ENCODE measurements around the gene SFTPB.

Gene SFTPB

GRCh38 chr2:85682378-85682777, 14.4 kb upstream of the SFTPB start:
- POLR2A ChIA-PET, result interaction anchor here (1.3 kb wide), 1 partner anchor 66 kb away, joined by 3 read pairs; the partner anchor contains the start of gene USP39
- no peak for DNase-seq (ENCODE audit: extremely low spot score)
- TF ChIP-seq SP1 (IDR thresholded peaks at IDR 0.05) (no peak), FOXK2 (IDR thresholded peaks at IDR 0.05) (no peak), PKNOX1 (IDR thresholded peaks at IDR 0.05) (no peak), SUZ12 (IDR thresholded peaks at IDR 0.05) (no peak), NFRKB (IDR thresholded peaks at IDR 0.05) (no peak), L3MBTL2 (conservative IDR thresholded peaks at IDR 0.05) (no peak), BHLHE40 (IDR thresholded peaks at IDR 0.05; ENCODE audit: borderline replicate concordance) (no peak), TARDBP (IDR thresholded peaks at IDR 0.05) (no peak), ZNF384 (IDR thresholded peaks at IDR 0.05) (no peak), FOXA1 (IDR thresholded peaks at IDR 0.05) (no peak), CTBP1 (IDR thresholded peaks at IDR 0.05; ENCODE audit: borderline replicate concordance) (no peak), FOXM1 (IDR thresholded peaks at IDR 0.05; ENCODE audit: borderline replicate concordance) (no peak), HDGF (IDR thresholded peaks at IDR 0.05; ENCODE audit: borderline replicate concordance) (no peak), ELF4 (IDR thresholded peaks at IDR 0.05) (no peak), ARNT (IDR thresholded peaks at IDR 0.05) (no peak), LEF1 (IDR thresholded peaks at IDR 0.05; ENCODE audit: borderline replicate concordance) (no peak)
- CTCF ChIA-PET, result no interaction called here

GRCh38 chr2:85681776-85682175, 13.8 kb upstream of the SFTPB start:
- POLR2A ChIA-PET, result interaction anchor here (1.3 kb wide), 1 partner anchor 66 kb away, joined by 3 read pairs; the partner anchor contains the start of gene USP39
- CTCF ChIA-PET, result interaction anchor here (0.6 kb wide), 1 partner anchor 15 kb away, joined by 3 read pairs; no protein-coding TSS in a partner anchor
- no peak for DNase-seq (ENCODE audit: extremely low spot score)
- no peak for TF ChIP-seq ELF4 (IDR thresholded peaks at IDR 0.05)
- no peak for TF ChIP-seq PKNOX1 (IDR thresholded peaks at IDR 0.05)
- TF ChIP-seq FOXM1 (IDR thresholded peaks at IDR 0.05; ENCODE audit: borderline replicate concordance), result no peak

- ChIA-PET CTCF (interaction anchor here (0.6 kb wide), 1 partner anchor 15 kb away, joined by 3 read pairs; no protein-coding TSS in a partner anchor), POLR2A (interaction anchor here (1.3 kb wide), 1 partner anchor 65 kb away, joined by 3 read pairs; the partner anchor contains the start of gene USP39)
- DNase-seq (ENCODE audit: extremely low spot score), result no peak
- TF ChIP-seq L3MBTL2 (conservative IDR thresholded peaks at IDR 0.05) (no peak), ARNT (IDR thresholded peaks at IDR 0.05) (no peak), SUZ12 (IDR thresholded peaks at IDR 0.05) (no peak), NFRKB (IDR thresholded peaks at IDR 0.05) (no peak), HDGF (IDR thresholded peaks at IDR 0.05; ENCODE audit: borderline replicate concordance) (no peak), BHLHE40 (IDR thresholded peaks at IDR 0.05; ENCODE audit: borderline replicate concordance) (no peak), LEF1 (IDR thresholded peaks at IDR 0.05; ENCODE audit: borderline replicate concordance) (no peak), CTBP1 (IDR thresholded peaks at IDR 0.05; ENCODE audit: borderline replicate concordance) (no peak), ELF4 (IDR thresholded peaks at IDR 0.05) (no peak), FOXK2 (IDR thresholded peaks at IDR 0.05) (no peak), FOXM1 (IDR thresholded peaks at IDR 0.05; ENCODE audit: borderline replicate concordance) (no peak), PKNOX1 (IDR thresholded peaks at IDR 0.05) (no peak), SP1 (IDR thresholded peaks at IDR 0.05) (no peak), FOXA1 (IDR thresholded peaks at IDR 0.05) (no peak), TARDBP (IDR thresholded peaks at IDR 0.05) (no peak), ZNF384 (IDR thresholded peaks at IDR 0.05) (no peak)
Measured at GRCh38 chr2:85681372-85681763, 13.4 kb upstream of the SFTPB start.

- no peak for TF ChIP-seq PKNOX1 (IDR thresholded peaks at IDR 0.05)
- TF ChIP-seq TARDBP (IDR thresholded peaks at IDR 0.05), result no peak
- no peak for TF ChIP-seq SP1 (IDR thresholded peaks at IDR 0.05)
- CTCF ChIA-PET, result interaction anchor here (0.6 to 0.7 kb wide), 2 partner anchors 16 to 133 kb away, joined by 3 read pairs; no protein-coding TSS in a partner anchor
- DNase-seq (ENCODE audit: extremely low spot score), result no peak
- POLR2A ChIA-PET, result no interaction called here
Measured at GRCh38 chr2:85680707-85681371, 12.8 kb upstream of the SFTPB start.

GRCh38 chr2:85678794-85679672, 11.0 kb upstream of the SFTPB start:
- peak; percentile 93 for DNase-seq (ENCODE audit: extremely low spot score)
- ChIA-PET CTCF (interaction anchor here (0.7 to 1.3 kb wide), 3 partner anchors 20 to 29 kb away, joined by 3 to 4 read pairs (median 4); no protein-coding TSS in a partner anchor), POLR2A (no interaction called here)
- TF ChIP-seq ARNT (IDR thresholded peaks at IDR 0.05) (no peak), L3MBTL2 (conservative IDR thresholded peaks at IDR 0.05) (no peak), ZNF384 (IDR thresholded peaks at IDR 0.05) (peak; percentile 50; the same call in 1 of the 2 replicates), LEF1 (IDR thresholded peaks at IDR 0.05; ENCODE audit: borderline replicate concordance) (no peak)
